Measurements from ENCODE around the gene ARHGDIA.

ARHGDIA gene

DNA sequence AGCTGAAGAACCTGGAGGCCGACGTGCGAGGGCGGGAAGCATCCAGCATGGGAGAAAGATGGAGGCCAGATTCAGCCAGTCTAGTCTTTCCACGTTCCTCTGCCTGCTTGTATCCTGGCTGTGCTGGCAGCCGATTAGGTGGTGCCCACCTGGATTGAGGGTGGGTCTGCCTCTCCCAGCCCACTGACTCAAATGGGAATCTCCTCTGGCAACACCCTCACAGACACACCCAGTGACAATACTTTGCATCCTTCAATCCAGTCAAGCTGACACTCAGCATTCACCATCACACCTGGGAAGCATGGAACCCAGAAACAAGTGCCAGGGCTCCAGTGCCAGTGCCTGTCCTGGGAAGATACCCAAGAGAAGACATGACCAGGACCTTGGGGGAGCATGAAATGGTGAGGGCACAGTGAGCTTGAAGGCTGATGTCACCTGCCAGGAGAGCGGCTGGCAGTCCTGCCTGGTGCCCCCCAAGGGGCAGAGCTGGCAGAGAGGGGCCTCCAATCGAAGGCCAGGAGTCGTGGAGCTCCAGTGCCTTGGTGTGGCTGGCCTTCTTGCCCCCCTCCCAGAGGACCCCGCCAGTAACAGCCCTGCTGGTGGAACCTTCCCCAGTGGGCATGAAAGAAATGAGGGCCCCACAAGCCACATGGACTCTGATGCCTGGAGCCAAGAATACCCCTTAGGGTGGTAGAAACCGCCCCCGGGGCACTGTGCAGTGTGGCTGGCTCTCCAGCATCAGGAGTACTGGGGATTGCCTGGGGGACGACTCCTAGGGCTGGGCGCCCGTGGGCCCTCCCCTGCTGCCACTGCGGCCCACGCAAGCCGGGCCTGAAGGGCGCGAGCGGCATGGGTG is 30.3 kb upstream of the ARHGDIA start:
- no peak for DNase-seq (ENCODE audit: low read depth)
- H3K4me3 ChIP-seq (ENCODE audit: low read depth, low read length): no peak overlapping the region
- TF ChIP-seq CTCF (IDR thresholded peaks at IDR 0.05; ENCODE audit: control insufficient read depth, extremely low read depth, insufficient read depth): no peak

DNA sequence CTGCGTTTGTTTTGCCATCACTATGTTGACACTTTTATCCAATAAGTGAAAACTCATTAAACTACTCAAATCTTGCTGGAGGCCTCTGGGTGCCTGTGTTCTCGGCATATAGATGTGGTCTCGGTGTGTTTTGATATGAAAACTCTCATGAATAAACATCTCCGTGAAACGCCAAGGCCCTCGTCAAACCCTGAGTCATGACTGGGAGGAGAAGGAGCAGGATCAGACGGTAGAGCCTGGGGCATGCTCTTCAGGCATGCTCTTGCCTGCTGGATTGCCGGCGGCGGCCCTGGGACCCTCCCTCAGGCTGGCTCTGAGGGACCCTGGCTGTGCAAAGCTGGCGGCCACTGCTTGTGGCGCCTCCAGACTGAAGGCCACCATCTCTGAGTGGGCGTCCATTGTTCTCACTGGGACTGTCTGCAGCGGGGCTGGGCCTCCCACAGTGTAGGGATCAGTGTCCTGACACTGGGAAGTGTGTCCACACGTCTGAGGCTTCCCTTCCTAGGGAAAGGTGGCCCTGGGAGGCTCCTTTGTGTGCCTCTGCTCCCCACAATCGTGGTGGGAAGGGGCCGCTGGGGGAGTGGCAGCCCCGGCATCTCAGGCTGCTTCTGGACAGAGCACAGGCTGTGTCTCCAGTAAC is 29.2 kb upstream of the ARHGDIA start:
- DNase-seq (ENCODE audit: low read depth): no peak
- TF ChIP-seq CTCF (IDR thresholded peaks at IDR 0.05; ENCODE audit: control insufficient read depth, extremely low read depth, insufficient read depth): no peak

DNA sequence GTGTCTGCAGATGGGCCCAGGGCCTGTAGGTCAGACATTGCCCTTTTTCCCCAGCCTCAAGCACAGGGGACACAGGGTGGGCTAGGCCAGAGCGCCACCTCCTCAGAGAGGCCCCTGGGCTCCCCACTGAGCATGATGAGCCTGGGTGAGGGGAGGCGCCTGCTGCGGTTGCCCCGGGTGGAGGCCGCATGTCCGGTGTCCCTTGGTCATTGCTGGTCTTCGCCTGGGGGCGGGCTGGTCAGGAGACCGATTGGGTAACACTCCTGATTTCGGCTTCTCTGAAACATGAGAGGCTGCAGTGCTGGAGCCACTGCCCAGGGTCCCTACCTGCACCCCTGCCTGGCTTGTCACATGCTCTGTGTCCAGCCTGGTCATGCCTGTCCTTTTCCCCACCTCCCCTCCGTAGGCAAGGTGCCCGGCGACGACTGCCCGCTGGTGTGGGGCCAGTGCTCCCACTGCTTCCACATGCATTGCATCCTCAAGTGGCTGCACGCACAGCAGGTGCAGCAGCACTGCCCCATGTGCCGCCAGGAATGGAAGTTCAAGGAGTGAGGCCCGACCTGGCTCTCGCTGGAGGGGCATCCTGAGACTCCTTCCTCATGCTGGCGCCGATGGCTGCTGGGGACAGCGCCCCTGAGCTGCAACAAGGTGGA is 28.5 kb upstream of the ARHGDIA start:
- no peak for DNase-seq (ENCODE audit: low read depth)
- H3K4me3 ChIP-seq (ENCODE audit: low read depth, low read length): no peak overlapping the region
- no peak for TF ChIP-seq CTCF (IDR thresholded peaks at IDR 0.05; ENCODE audit: control insufficient read depth, extremely low read depth, insufficient read depth)

More for the DNA sequence above, 29.2 kb upstream of the ARHGDIA start:
- H3K4me3 ChIP-seq (ENCODE audit: low read depth, low read length): no peak overlapping the region

GRCh38 chr17:81898885-81899284 is 27.7 kb upstream of the ARHGDIA start:
- no peak for DNase-seq (ENCODE audit: low read depth)
- no peak overlapping the region for H3K4me3 ChIP-seq (ENCODE audit: low read depth, low read length)
- TF ChIP-seq CTCF (IDR thresholded peaks at IDR 0.05; ENCODE audit: control insufficient read depth, extremely low read depth, insufficient read depth): no peak

- DNase-seq (ENCODE audit: low read depth): no peak
- no peak for TF ChIP-seq CTCF (IDR thresholded peaks at IDR 0.05; ENCODE audit: control insufficient read depth, extremely low read depth, insufficient read depth)
- H3K4me3 ChIP-seq (ENCODE audit: low read depth, low read length): no peak overlapping the region
These were observed 27.1 kb upstream of the ARHGDIA start for GRCh38 chr17:81898029-81898866.

- no peak for DNase-seq (ENCODE audit: low read depth)
These were observed 24.3 kb upstream of the ARHGDIA start for GRCh38 chr17:81895400-81895799.

More at GRCh38 chr17:81895400-81895799, 24.3 kb upstream of the ARHGDIA start:
- no peak for TF ChIP-seq CTCF (IDR thresholded peaks at IDR 0.05; ENCODE audit: control insufficient read depth, extremely low read depth, insufficient read depth)
- no peak overlapping the region for H3K4me3 ChIP-seq (ENCODE audit: low read depth, low read length)

Measured in LNCaP clone FGC (cell line).